Raji (cell line): ENCODE data around the gene UGGT1.

ENCODE experiments used
- POLR2A ChIP-seq: IDR thresholded peaks from 2 replicates; pipeline ENCODE4 v1.6.1; 2011; ENCODE audit warnings: low read depth, low read length, control low read depth; ENCODE audit not compliant: insufficient read depth

UGGT1 gene, protein sequence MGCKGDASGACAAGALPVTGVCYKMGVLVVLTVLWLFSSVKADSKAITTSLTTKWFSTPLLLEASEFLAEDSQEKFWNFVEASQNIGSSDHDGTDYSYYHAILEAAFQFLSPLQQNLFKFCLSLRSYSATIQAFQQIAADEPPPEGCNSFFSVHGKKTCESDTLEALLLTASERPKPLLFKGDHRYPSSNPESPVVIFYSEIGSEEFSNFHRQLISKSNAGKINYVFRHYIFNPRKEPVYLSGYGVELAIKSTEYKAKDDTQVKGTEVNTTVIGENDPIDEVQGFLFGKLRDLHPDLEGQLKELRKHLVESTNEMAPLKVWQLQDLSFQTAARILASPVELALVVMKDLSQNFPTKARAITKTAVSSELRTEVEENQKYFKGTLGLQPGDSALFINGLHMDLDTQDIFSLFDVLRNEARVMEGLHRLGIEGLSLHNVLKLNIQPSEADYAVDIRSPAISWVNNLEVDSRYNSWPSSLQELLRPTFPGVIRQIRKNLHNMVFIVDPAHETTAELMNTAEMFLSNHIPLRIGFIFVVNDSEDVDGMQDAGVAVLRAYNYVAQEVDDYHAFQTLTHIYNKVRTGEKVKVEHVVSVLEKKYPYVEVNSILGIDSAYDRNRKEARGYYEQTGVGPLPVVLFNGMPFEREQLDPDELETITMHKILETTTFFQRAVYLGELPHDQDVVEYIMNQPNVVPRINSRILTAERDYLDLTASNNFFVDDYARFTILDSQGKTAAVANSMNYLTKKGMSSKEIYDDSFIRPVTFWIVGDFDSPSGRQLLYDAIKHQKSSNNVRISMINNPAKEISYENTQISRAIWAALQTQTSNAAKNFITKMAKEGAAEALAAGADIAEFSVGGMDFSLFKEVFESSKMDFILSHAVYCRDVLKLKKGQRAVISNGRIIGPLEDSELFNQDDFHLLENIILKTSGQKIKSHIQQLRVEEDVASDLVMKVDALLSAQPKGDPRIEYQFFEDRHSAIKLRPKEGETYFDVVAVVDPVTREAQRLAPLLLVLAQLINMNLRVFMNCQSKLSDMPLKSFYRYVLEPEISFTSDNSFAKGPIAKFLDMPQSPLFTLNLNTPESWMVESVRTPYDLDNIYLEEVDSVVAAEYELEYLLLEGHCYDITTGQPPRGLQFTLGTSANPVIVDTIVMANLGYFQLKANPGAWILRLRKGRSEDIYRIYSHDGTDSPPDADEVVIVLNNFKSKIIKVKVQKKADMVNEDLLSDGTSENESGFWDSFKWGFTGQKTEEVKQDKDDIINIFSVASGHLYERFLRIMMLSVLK (N-terminal part only)

DNA sequence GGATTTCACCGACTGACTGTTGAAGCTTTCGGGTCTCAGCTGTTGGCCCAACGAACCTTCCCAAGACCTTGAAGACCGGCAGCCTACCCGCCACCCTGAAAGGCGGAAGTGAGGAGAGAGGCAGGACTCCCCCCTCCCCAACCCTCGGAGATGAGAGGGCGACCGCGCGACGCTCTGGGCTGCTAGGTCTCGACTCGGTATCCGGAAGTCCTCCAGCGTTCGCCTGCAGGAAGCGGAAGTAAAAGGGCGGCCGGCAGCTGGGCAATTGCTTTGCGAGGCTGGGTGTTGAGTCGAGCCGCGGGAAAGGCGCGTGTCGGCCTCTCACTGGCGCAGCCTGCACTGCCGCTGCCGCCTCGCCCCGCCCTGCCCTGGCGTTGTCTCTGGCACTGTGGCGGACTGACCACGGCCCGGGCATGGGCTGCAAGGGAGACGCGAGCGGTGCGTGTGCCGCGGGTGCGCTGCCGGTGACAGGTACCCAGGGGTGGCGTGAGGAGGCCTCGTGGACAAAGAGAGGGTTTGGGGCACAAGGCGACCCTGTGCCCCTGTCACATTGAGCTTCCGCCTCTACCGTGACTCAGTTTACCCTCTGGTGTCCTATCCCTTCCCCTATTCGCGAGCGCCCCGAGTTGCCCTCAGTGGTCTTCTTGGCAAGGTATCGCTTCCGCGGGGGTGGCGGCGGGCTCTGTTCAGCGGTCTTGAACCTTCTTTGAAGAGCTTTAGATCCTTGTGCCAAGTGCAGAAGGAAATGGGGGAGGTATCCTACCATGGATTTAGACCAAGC, at the start of gene UGGT1:
UGGT1 (plus strand) TSS at position 256 of the 781 bp plus-strand sequence; CDS start at position 414, 158 bp downstream.
- peak; percentile 95 for TF ChIP-seq POLR2A

DNA sequence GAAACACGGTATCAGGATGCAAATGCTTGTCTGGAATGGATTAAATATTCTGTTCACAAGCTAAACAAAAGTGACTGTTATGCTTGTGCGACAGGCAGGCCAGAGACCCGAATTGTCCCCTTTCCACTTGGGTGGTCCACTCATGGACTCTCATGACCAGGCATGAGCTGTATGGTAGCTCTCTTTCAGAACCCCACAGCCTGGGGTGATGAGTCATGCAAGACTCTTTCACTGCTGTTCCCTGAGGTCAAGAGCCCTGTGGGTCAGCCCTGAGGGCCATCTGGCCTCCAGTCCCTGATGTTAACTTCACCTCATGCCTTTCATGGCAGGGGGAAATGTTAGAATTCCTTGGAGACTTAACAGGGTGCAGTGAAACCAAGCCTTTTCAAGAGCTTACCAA, 49.4 kb upstream of the UGGT1 start:
- no peak for TF ChIP-seq POLR2A

DNA sequence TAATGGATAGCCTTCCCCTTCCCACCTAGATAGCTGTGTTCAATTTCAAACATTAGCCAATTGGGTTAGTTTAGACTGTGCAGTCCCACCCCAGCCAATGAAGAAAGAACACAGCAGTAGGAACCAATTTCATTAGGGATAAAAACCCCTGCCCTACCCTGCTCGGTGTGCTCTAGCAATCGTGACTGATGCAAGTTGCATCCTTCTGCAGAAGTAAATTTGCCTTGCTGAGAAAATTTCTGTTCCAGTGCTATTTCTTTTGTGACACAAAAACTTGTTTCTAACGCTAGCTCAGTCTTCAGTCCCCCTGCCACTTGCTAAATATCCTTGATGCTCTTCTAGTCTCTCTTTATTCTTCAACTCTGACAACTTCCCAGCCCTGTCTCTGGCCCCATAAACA, 48.0 kb upstream of the UGGT1 start:
- TF ChIP-seq POLR2A: no peak

DNA sequence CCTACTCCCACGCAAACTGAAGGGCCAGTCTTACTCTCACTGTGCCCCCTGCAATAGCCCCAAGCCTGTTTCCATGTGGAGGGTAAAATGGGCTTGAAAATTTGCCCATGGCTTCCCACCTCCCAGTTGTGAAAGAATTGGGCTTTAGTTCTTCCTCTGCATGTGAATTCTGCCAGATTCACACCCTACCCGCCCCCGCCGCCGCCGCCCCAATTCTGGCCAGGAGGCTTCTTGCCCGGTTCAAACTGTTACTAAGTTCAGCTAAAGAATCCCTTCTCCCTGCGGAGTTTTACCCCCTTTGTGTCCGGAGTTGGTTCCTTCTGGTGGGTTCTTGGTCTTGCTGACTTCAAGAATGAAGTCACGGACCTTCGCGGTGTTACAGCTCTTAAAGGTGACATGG, 37.7 kb upstream of the UGGT1 start:
- TF ChIP-seq POLR2A: no peak

DNA sequence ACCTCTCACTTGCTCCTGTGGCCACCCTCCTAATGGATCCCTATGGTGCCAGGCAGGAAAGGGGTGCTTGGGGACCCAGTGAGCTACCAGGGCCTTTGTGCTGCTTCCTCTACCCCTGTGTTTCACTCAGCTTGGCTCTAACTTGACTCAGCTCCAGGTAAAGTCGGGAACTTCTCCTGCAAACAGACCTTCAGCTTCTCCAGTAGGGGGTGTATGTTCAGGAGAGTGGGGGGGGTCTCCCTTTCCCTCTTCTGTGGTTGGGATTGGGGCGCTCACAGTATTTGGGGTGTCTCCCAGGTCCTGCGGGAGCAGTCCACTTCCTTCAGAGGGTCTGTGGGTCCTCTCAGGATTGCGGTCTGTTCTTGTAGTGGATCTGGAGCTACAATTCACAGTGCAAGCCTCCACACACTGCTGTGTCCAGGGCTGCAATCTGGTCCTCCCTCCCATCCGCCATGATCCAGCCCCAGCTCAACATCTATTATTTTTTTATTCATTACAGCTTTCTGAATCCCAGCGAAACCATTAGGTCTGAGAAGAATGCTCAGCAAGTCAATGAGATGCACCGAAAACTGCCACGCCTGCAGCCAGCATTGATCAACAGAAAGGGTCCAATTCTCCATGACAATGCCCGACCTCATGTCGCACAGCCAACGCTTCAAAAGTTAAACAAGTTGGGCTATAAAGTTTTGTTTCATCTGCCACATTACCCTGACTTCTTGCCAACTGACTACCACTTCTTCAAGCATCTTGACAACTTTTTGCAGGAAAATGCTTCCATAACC, 36.7 kb upstream of the UGGT1 start:
- no peak for TF ChIP-seq POLR2A

DNA sequence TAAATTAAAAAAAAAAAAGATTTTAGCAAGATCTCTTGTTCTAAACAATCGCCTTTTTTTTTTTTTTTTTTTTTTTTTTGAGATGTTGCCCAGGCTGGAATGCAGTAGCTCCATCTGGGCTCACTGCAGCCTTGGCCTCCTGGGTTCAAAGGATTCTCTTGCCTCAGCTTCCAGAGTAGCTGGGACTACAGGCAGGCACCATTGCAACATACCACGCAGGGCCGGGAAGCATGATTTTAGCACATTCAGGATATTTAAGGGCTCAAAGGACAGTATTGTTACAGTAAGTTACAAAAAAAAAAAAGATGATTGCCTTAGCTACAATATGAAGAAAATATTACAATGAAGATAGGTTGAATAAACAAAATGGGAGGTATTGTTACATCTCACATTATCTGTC, 33.7 kb upstream of the UGGT1 start:
- TF ChIP-seq POLR2A: no peak

DNA sequence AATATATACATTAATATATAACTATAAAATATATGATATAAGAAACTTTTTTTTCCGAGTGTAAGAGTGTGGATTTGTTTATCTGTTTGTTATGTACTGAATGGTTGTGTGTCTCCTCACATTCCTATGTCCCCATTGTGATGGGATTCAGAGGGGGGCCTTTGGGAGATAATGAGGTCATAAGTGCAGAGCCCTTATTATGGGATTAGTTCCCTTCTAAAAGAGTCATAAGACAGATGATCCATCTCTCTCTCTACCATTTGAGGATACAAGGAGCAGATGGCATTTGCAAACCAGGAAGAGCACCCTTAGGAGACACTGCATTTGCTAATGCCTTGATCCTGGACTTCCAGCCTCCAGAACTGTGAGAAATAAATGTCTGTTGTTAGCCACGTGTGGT, 32.9 kb upstream of the UGGT1 start:
- TF ChIP-seq POLR2A: no peak

DNA sequence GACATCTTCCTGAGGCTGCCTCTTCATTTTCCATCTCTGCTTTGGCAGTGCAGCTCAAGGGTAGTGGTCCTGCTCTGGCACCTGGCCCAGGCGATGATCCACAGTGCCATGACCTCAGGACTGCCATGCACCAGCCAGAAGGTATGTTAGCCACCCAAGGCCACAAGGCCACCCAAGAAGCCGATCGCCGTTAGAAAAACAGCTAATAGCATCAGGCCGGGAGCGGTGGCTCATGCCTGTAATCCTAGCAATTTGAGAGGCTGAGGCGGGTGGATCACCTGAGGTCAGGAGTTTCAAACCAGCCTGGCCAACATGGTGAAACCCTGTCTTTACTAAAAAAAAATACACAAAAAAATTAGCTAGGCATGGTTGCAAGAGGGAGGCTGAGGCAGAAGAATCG, 28.4 kb upstream of the UGGT1 start:
- no peak for TF ChIP-seq POLR2A

DNA sequence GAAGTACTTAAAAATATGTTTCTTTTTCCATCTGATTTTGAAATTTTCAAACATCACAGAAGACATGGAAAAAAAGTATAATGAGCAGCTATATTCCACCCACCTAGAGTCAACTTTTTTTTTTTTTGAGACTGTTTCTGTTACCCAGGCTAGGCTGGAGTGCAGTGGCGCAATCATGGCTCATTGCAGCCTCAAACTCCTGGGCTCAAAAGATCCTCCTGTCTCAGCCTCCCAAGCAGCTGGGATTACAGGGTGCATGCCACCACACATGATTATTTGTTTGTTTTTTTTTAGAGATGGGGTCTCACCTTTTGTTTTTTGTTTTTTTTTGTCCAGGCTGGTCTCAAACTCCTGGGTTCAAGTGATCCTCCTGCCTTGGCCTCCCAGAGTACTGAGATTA, 26.6 kb upstream of the UGGT1 start:
- no peak for TF ChIP-seq POLR2A

DNA sequence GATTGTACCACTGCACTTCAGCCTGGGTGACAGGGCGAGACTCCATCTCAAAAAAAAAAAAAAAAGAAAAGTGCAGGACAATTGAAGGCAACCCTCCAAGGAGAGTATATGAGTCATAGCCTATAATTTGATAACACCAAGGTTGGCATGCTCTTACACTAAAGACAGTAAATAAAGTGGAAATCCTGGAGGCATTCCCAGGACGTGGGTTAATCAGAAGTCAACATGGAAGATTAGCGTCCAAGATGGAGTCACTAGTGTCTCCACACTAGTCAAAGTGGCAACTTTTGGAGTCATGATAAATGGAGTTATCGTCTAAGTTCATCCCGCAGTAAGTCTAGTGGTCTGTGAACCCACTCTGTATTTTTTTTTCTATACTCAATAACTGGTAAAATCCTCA, 21.2 kb upstream of the UGGT1 start:
- TF ChIP-seq POLR2A: no peak

DNA sequence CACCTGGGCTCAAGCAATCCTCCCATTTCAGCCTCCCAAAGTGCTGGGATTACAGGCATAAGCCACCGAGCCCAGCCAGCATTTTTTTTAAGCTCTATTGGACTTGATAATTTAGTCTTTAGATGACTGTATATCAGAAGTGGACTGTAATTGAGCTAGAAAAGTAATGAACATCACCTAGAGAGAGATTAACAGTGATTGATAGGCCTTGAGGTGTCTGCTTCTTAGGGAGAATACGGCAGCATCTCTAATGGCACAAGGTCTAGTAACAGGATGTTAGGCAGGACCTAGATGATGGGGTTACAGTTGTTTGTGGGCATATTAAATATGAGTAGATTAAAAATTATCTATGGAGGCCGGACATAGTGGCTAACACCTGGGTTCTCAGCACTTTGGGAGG, 17.7 kb upstream of the UGGT1 start:
- TF ChIP-seq POLR2A: no peak

DNA sequence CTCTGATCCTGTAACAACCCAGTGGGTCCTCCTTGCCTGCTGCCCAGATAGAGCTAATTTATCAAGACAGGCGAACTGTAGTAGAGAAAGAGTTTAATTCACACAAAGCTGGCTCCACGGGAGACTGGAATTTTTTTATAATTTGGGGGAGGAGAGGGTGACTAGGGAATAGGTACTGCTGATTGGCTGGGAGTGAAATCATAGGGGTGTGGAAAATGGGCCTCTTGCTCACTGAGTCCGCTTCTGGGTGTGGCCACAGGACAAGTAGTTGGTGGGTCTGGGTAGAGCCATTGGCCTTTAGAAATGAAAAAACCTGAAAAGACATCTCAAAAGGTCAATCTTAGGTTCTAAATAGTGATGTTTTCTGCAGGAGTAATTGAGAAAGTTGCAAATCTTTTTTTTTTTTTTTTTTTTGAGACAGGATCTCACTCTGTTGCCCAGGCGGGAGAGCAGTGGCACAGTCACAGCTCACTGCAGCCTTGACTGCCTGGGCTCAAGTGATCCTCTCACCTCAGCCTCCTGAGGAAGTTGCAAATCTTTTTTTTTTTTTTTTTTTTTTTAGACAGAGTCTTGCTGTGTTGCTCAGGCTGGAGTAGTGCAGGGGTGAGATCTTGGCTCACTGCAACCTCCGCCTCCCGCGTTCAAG, 14.4 kb upstream of the UGGT1 start:
- TF ChIP-seq POLR2A: no peak

DNA sequence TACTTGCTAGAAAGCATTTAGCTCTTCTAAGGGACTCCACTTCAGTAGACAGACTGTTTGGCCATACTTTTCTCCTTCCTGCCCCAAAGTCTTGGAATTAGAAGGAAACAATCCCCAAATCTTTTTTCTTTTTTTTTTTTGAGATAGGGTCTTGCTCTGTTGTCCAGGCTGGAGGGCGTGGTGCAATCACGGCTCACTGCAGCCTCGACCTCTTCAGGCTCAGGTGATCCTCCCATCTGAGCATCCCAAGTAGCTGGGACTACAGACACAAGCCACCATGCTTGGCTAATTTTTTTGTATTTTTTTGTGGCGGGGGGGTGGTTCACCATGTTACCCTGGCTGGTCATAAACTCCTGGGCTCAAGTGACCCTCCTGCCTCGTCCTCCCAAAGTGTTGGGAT, 6.2 kb upstream of the UGGT1 start:
- TF ChIP-seq POLR2A: no peak
